Breast epithelium (tissue), 3 donors: ENCODE measurements around the gene TRPM8.

Experiments
- POLR2A ChIP-seq: fragments of 450-650 bp; IDR thresholded peaks from one replicate; pipeline ENCODE4 v1.6.1; 2016; ENCODE audit warnings: antibody characterized with exemption, mild to moderate bottlenecking, moderate library complexity
- TF ChIP-seq, protein P1 (sequence below), 3 donors: fragments of 450-650 bp; IDR thresholded peaks; one replicate each; pipeline ENCODE4 v1.5.1; 2016 to 2017; ENCODE audit warnings: antibody characterized with exemption in 3 of 3, mild to moderate bottlenecking in 3 of 3, moderate library complexity in 3 of 3

DNA sequence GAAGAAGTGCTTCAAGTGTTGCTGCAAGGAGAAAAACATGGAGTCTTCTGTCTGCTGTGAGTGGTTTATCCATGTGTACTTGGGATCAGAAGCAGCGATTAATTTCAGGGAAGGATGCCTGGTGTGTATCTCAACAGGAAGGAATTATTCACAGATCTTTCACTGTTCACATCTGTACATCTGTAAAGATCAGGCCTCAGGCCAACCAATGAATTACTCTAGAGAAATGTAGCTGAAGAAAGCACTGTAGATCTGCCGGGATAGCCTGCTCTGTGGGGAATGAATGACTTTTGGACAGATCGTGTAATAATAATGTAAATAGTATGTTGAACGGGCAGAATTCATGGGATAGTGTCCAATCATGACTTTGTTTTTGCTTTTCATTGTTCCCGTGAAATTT lies 79.3 kb downstream of the TRPM8 start:
- TF ChIP-seq, protein P1, sequence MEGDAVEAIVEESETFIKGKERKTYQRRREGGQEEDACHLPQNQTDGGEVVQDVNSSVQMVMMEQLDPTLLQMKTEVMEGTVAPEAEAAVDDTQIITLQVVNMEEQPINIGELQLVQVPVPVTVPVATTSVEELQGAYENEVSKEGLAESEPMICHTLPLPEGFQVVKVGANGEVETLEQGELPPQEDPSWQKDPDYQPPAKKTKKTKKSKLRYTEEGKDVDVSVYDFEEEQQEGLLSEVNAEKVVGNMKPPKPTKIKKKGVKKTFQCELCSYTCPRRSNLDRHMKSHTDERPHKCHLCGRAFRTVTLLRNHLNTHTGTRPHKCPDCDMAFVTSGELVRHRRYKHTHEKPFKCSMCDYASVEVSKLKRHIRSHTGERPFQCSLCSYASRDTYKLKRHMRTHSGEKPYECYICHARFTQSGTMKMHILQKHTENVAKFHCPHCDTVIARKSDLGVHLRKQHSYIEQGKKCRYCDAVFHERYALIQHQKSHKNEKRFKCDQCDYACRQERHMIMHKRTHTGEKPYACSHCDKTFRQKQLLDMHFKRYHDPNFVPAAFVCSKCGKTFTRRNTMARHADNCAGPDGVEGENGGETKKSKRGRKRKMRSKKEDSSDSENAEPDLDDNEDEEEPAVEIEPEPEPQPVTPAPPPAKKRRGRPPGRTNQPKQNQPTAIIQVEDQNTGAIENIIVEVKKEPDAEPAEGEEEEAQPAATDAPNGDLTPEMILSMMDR (IDR thresholded peaks at IDR 0.05), result no peak
- TF ChIP-seq POLR2A, result no peak
